AG08396 (cell line): Measurements from ENCODE around the gene MUC3A.
"Not testable (repeated sequence)": the region's sequence is repeated elsewhere in the genome, so short reads cannot be mapped to it uniquely, and the experiment has no call there.

Experiments
- DNase-seq: peaks from one replicate; pipeline ENCODE4 v3.0.0; 2012; ENCODE audit warnings: low spot score, mixed read lengths

The MUC3A gene

DNA sequence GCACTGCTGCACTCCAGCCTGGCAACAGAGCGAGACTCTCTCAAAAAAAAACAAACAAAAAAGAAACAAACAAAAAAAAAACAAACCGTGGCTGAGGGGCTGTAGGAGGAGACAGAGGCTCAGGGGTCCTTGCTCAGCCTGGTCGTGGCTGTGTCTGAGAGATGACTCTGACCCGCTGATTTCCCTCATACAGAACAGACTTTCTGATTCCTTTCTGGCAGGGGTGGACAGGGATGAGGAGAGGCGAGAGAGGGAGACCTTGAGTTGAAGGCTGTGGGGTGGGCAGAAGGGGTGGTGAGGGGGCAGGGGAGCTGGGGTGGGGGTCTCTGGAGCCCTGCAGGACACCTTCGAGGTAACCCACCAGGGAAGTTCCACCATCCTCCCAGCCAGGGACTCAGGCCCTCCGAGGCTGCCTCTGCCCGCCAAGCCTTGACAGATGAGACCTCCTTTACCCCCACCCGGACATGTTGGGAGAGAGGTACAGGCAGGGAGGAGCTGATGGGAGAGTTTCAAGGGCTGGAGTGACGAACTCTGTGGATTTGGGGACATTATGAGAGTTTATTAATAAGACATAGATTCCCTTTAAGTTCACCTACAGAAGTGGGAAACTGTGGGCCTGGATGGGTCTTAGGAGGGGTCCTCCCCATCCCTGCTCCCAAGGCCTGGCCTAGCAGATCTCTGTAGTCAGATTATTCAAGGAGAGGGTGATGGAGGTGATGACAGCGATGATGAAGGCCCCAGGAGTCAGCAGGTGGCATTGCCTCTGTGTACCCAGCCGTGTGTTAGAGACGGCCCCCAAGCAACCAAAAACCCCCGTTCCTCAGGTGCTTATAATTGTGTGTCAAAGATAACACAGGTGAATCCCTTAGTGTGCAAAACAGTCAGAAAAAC, 22.0 kb downstream of the MUC3A start:
- no peak for DNase-seq

GRCh38 chr7:100972002-100972347, 22.6 kb downstream of the MUC3A start:
- DNase-seq: no peak

- DNase-seq: no peak
Observed at GRCh38 chr7:100974021-100974420, 24.7 kb downstream of the MUC3A start.

- DNase-seq: no peak
Observed at GRCh38 chr7:100975371-100975821, 26.1 kb downstream of the MUC3A start.

- no peak for DNase-seq
Observed at GRCh38 chr7:100978300-100978699, 29.0 kb downstream of the MUC3A start.

DNA sequence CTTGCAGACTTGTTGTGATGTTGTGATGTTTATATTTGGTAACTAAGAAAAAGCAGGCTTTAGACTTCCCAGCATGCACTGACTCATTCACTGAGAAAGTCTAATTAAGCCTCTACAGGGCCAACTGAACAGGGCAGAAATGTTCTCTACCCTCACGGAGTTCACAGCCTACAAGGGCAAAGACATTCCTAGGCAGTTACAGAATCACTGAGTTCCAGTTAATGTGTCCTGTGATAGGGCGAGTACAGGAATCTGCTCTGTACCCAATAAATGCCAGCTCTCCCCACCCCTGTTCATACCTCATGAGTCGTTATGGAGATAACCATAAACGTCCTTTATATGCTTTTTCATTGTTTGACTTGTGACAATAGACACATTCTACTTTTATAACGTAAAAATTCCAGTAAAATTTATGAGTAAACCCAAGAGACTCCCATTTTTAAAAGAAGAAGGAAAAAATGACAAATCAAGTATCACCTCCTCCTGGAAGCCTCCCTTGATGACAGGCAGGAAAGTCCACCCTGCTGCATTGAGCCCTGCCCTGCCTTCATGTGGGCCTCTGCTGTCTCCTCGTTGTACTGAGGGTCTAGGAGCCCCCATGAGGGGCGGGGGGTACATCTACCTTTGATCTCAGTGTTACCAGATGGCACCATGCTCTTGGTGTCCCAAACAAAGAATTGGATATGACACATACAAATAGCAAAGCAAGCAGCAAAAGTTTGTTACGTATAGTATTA, 34.3 kb downstream of the MUC3A start:
- DNase-seq: no peak

- DNase-seq: not testable (repeated sequence)
Observed at GRCh38 chr7:100984241-100984918, 35.0 kb downstream of the MUC3A start.

DNA sequence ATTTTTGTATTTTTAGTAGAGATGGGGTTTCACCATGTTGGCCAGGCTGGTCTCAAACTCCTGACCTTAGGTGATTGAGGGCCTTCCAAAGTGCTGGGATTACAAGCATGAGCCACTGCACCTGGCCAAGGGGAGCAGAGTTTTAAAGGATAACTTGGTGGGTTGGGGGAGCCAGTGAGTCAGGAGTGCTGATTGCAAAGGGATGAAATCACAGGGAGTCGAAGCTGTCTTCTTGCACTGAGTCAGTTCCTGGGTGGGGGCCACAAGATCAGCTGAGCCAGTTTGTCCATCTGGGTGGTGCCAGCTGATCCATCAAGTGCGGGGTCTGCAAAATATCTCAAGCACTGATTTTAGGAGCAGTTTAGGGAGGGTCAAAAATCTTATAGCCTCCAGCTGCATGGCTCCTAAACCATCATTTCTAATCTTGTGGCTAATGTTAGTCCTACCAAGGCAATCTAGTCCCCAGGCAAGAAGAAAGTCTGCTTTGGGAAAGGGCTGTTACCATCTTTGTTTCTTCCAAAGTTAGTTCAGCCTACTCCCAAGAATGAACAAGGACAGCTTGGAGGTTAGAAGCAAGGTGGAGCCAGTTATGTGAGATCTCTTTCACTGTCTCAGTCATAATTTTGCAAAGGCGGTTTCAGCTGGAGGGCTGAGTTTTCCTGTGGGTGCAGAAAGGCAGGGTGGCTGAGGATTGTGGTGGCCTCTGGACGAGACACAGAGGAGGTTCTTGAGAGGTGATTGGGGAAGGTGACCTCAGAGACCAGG, 35.9 kb downstream of the MUC3A start:
- DNase-seq: not testable (repeated sequence)

GRCh38 chr7:100991631-100992030, 42.3 kb downstream of the MUC3A start:
- DNase-seq: no peak

DNA sequence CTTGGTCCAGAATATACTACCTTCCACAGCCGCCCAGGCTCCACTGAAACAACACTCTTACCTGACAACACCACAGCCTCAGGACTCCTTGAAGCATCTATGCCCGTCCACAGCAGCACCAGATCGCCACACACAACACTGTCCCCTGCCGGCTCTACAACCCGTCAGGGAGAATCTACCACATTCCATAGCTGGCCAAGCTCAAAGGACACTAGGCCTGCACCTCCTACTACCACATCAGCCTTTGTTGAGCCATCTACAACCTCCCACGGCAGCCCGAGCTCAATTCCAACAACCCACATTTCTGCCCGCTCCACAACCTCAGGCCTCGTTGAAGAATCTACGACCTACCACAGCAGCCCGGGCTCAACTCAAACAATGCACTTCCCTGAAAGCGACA, 42.9 kb downstream of the MUC3A start:
- DNase-seq: not testable (repeated sequence)

DNA sequence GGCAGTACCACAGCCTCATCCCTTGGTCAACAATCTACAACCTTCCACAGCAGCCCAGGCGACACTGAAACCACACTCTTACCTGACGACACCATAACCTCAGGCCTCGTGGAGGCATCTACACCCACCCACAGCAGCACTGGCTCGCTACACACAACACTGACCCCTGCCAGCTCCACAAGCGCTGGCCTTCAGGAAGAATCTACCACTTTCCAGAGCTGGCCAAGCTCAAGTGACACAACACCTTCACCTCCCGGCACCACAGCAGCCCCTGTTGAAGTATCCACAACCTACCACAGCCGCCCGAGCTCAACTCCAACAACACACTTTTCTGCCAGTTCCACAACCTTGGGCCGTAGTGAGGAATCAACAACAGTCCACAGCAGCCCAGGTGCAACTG, 45.3 kb downstream of the MUC3A start:
- DNase-seq: not testable (repeated sequence)

DNA sequence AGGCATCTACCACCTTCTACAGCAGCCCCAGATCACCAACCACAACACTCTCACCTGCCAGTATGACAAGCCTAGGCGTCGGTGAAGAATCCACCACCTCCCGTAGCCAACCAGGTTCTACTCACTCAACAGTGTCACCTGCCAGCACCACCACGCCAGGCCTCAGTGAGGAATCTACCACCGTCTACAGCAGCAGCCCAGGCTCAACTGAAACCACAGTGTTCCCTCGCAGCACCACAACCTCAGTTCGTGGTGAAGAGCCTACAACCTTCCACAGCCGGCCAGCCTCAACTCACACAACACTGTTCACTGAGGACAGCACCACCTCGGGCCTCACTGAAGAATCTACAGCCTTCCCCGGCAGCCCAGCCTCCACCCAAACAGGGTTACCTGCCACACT, 49.2 kb downstream of the MUC3A start:
- not testable (repeated sequence) for DNase-seq

GRCh38 chr7:100999334-100999733, 50.0 kb downstream of the MUC3A start:
- DNase-seq: not testable (repeated sequence)

GRCh38 chr7:101000025-101000424, 50.7 kb downstream of the MUC3A start:
- DNase-seq: not testable (repeated sequence)

GRCh38 chr7:101002333-101002732, 53.0 kb downstream of the MUC3A start:
- not testable (repeated sequence) for DNase-seq

- DNase-seq: not testable (repeated sequence)
Observed at GRCh38 chr7:101007361-101007760, 58.0 kb downstream of the MUC3A start.

- DNase-seq: no peak
Observed at GRCh38 chr7:101009629-101010028, 60.3 kb downstream of the MUC3A start.

DNA sequence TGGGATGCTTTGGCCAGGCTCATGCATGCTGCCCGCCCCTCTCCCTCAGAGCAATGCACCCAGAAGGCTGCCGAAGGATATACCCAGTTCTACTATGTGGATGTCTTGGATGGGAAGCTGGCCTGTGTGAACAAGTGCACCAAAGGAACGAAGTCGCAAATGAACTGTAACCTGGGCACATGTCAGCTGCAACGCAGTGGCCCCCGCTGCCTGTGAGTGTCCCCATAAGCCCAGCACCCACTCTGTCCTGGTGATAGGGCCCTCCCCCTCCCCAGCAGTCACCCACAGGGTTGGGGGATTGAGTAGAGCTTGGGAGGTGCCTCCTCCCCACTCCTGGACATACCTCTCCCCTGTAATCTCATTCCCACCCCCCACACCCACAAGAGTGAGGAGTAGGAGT, 63.6 kb downstream of the MUC3A start:
- no peak for DNase-seq

GRCh38 chr7:101015626-101016025, 66.3 kb downstream of the MUC3A start:
- DNase-seq: no peak

GRCh38 chr7:101017064-101017777, 67.9 kb downstream of the MUC3A start:
- DNase-seq: peak; percentile 91
